ENCODE data around the gene DDB1.

GRCh38 chr11:61256710-61257482 is 76.0 kb downstream of the DDB1 start:
- TF ChIP-seq GATA2 (IDR thresholded peaks at IDR 0.05; ENCODE audit: low read depth, low read length): no peak
- TF ChIP-seq GATA3 (IDR thresholded peaks at IDR 0.05; ENCODE audit: low read depth, low read length): no peak
